ENCODE measurements around the gene NAMPT.

DNA sequence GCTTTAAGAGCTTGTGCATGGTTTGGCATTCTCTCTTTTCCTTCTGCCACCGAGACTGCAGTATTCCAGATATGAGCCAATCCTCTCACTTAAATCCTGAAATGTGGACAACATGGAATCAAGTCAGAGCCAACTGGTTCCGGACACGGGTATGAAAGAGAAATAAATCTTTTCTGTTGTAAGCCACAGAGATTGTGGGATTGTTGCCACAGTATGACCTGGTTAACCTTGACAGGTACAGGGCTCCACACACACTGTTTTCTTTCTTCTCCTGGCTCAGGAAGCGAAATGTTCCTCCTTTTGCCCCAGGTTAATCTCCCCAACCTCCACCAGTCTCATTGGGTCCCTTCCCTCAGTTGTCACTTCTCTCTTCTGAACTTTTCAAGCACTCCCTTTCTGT is 6.5 kb upstream of the NAMPT start:
- TF ChIP-seq FOXM1 (IDR thresholded peaks at IDR 0.05; ENCODE audit: borderline replicate concordance, low read depth) (no peak), TAF1 (IDR thresholded peaks at IDR 0.05; ENCODE audit: low read depth) (no peak), YY1 (IDR thresholded peaks at IDR 0.05; ENCODE audit: low read depth) (no peak), TEAD4 (IDR thresholded peaks at IDR 0.05) (no peak), RAD21 (IDR thresholded peaks at IDR 0.05; ENCODE audit: low read depth) (no peak), EP300 (IDR thresholded peaks at IDR 0.05; ENCODE audit: borderline replicate concordance) (no peak), CEBPB (IDR thresholded peaks at IDR 0.05) (no peak)
- TF ChIP-seq, protein P1, sequence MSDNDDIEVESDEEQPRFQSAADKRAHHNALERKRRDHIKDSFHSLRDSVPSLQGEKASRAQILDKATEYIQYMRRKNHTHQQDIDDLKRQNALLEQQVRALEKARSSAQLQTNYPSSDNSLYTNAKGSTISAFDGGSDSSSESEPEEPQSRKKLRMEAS (IDR thresholded peaks at IDR 0.05): no peak
- TF ChIP-seq, protein P2, sequence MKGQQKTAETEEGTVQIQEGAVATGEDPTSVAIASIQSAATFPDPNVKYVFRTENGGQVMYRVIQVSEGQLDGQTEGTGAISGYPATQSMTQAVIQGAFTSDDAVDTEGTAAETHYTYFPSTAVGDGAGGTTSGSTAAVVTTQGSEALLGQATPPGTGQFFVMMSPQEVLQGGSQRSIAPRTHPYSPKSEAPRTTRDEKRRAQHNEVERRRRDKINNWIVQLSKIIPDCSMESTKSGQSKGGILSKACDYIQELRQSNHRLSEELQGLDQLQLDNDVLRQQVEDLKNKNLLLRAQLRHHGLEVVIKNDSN (IDR thresholded peaks at IDR 0.05): no peak
